HL-60/S4 treated with retinoic acid at 250 ng/mL for 4 days and 3 days (cell line): Measurements from ENCODE around the gene ACBD6.

ENCODE experiments used
- in situ Hi-C: fragments of 300-500 bp; cut with MboI; formaldehyde crosslinking; loops from 2 replicates; pipeline ENCODE4 v1.7.0; 2022; ENCODE audit warnings: low sequenced_read_pairs

The ACBD6 gene

GRCh38 chr1:180277476-180278193, 224.7 kb downstream of the ACBD6 start:
- in situ Hi-C loops = no loop called here

- in situ Hi-C loops = no loop called here
Observed at GRCh38 chr1:180275726-180276125, 226.7 kb downstream of the ACBD6 start.

GRCh38 chr1:180274221-180274620, 228.2 kb downstream of the ACBD6 start:
- in situ Hi-C loops = no loop called here

GRCh38 chr1:180273066-180273465, 229.3 kb downstream of the ACBD6 start:
- in situ Hi-C loops = no loop called here

- in situ Hi-C loops = no loop called here
Observed at GRCh38 chr1:180272395-180272794, 230.0 kb downstream of the ACBD6 start.

- in situ Hi-C loops = no loop called here
Observed at GRCh38 chr1:180271272-180272255, 230.8 kb downstream of the ACBD6 start.

GRCh38 chr1:180270530-180271271, 231.7 kb downstream of the ACBD6 start:
- in situ Hi-C loops = no loop called here

- in situ Hi-C loops = no loop called here
Observed at GRCh38 chr1:180269645-180270529, 232.5 kb downstream of the ACBD6 start.

GRCh38 chr1:180268556-180269075, 233.8 kb downstream of the ACBD6 start:
- in situ Hi-C loops = no loop called here

GRCh38 chr1:180267761-180268555, 234.4 kb downstream of the ACBD6 start:
- in situ Hi-C loops = no loop called here

GRCh38 chr1:180267211-180267561, 235.2 kb downstream of the ACBD6 start:
- in situ Hi-C loops = no loop called here

GRCh38 chr1:180266275-180267210, 235.8 kb downstream of the ACBD6 start:
- in situ Hi-C loops = no loop called here

- in situ Hi-C loops = no loop called here
Observed at GRCh38 chr1:180265871-180266270, 236.5 kb downstream of the ACBD6 start.

GRCh38 chr1:180265201-180265600, 237.2 kb downstream of the ACBD6 start:
- in situ Hi-C loops = no loop called here

GRCh38 chr1:180264595-180264994, 237.8 kb downstream of the ACBD6 start:
- in situ Hi-C loops = no loop called here

- in situ Hi-C loops = no loop called here
Observed at GRCh38 chr1:180262628-180263488, 239.5 kb downstream of the ACBD6 start.

- in situ Hi-C loops = no loop called here
Observed at GRCh38 chr1:180261524-180262155, 240.7 kb downstream of the ACBD6 start.
